GM23338 (cell line): Measurements from ENCODE around the gene CRISPLD2. TPM values are rescaled to one million over a fixed set of nuclear protein-coding genes. Genes with fewer than 3 reads are reported as not detected.

Experiments
- ATAC-seq: fragments of 200-7000 bp; cut with Tn5 transposase; 3 replicates; pipeline ENCODE4 v1.9.1; 2020
- DNase-seq: peaks from one replicate; pipeline ENCODE4 v3.0.0-alpha.2; 2015; ENCODE audit warnings: low spot score
- H2AFZ ChIP-seq: fragments of 200-600 bp; sonication (generic); 2 replicates; pipeline ENCODE4 v1.8.0; 2016; ENCODE audit warnings: antibody characterized with exemption, mild to moderate bottlenecking, moderate library complexity
- H3F3A ChIP-seq: fragments of 200-600 bp; sonication (generic); replicated peaks from 2 replicates; pipeline ENCODE4 v1.8.0; 2017; ENCODE audit warnings: antibody characterized with exemption, mixed run types, low read depth
- H3K27ac ChIP-seq: fragments of 200-600 bp; sonication (generic); 2 replicates; pipeline ENCODE4 v1.6.1; 2016; ENCODE audit warnings: low read depth
- H3K27me3 ChIP-seq: fragments of 200-600 bp; sonication (generic); 2 replicates; pipeline ENCODE4 v1.8.0; 2016; ENCODE audit warnings: mild to moderate bottlenecking, mixed run types, moderate library complexity; ENCODE audit not compliant: insufficient read depth
- H3K36me3 ChIP-seq: fragments of 200-600 bp; sonication (generic); 2 replicates; pipeline ENCODE4 v1.8.0; 2016; ENCODE audit warnings: mild to moderate bottlenecking; ENCODE audit not compliant: insufficient read depth
- H3K4me1 ChIP-seq: fragments of 200-600 bp; sonication (generic); 2 replicates; pipeline ENCODE4 v1.8.0; 2016; ENCODE audit warnings: mild to moderate bottlenecking, moderate library complexity; ENCODE audit not compliant: insufficient read depth
- H3K4me2 ChIP-seq: fragments of 200-600 bp; sonication (generic); 2 replicates; pipeline ENCODE4 v1.7.1; 2017; ENCODE audit warnings: mixed run types
- H3K4me3 ChIP-seq: fragments of 200-600 bp; sonication (generic); 2 replicates; pipeline ENCODE4 v1.6.1; 2016; ENCODE audit warnings: mixed run types
- H3K79me2 ChIP-seq: fragments of 200-600 bp; sonication (generic); replicated peaks from 2 replicates; pipeline ENCODE4 v1.8.0; 2017; ENCODE audit warnings: mild to moderate bottlenecking; ENCODE audit not compliant: insufficient read depth
- H3K9me2 ChIP-seq: fragments of 200-600 bp; sonication (generic); 2 replicates; pipeline ENCODE4 v1.8.0; 2017; ENCODE audit not compliant: insufficient read depth
- H4K20me1 ChIP-seq: fragments of 200-600 bp; sonication (generic); replicated peaks from 2 replicates; pipeline ENCODE4 v1.8.0; 2017; ENCODE audit warnings: mild to moderate bottlenecking; ENCODE audit not compliant: insufficient read depth
- H3K27ac Mint-ChIP-seq: 2 replicates; pipeline ENCODE4 v1.8.0; 2020; ENCODE audit warnings: inconsistent platforms, mild to moderate bottlenecking, moderate library complexity, mixed read lengths
- H3K27me3 Mint-ChIP-seq: 3 replicates; pipeline ENCODE4 v1.8.0; 2022; ENCODE audit warnings: low read depth, mild to moderate bottlenecking, moderate library complexity, mixed read lengths, inconsistent platforms; ENCODE audit not compliant: insufficient read depth, poor library complexity
- H3K36me3 Mint-ChIP-seq: 3 replicates; pipeline ENCODE4 v1.8.0; 2021; ENCODE audit warnings: low read depth, mild to moderate bottlenecking, inconsistent platforms, moderate library complexity, mixed read lengths
- H3K4me1 Mint-ChIP-seq: 3 replicates; pipeline ENCODE4 v1.8.0; 2020; ENCODE audit warnings: mild to moderate bottlenecking, inconsistent platforms, mixed read lengths
- H3K4me3 Mint-ChIP-seq: 3 replicates; pipeline ENCODE4 v1.8.0; 2021; ENCODE audit warnings: moderate library complexity, mild to moderate bottlenecking, inconsistent platforms, mixed read lengths
- H3K9me3 Mint-ChIP-seq: 3 replicates; pipeline ENCODE4 v1.8.0; 2020; ENCODE audit warnings: moderate library complexity, mild to moderate bottlenecking, inconsistent platforms, mixed read lengths
- CREB1 ChIP-seq: fragments of 250-450 bp; sonication (Bioruptor Pico); IDR thresholded peaks from 2 replicates; pipeline ENCODE4 v1.5.0; 2020; ENCODE audit warnings: low read depth, mild to moderate bottlenecking, moderate library complexity
- EZH2 ChIP-seq: fragments of 200-600 bp; sonication (generic); IDR thresholded peaks from one replicate; pipeline ENCODE4 v1.8.0; 2017; ENCODE audit warnings: antibody characterized with exemption, mild to moderate bottlenecking, low read depth; ENCODE audit not compliant: unreplicated experiment
- EZH2phosphoT487 ChIP-seq: fragments of 200-600 bp; sonication (generic); IDR thresholded peaks from one replicate; pipeline ENCODE4 v1.8.1; 2018; ENCODE audit warnings: antibody characterized with exemption; ENCODE audit not compliant: unreplicated experiment
- JUNB ChIP-seq: IDR thresholded peaks from one replicate; pipeline ENCODE4 v1.6.1; 2016; ENCODE audit warnings: antibody characterized with exemption; ENCODE audit not compliant: unreplicated experiment
- NANOG ChIP-seq: IDR thresholded peaks from 2 replicates; pipeline ENCODE4 v1.6.1; 2016; ENCODE audit warnings: antibody characterized with exemption, borderline replicate concordance
- POLR2AphosphoS5 ChIP-seq: IDR thresholded peaks from 2 replicates; pipeline ENCODE4 v1.6.1; 2016; ENCODE audit warnings: antibody characterized with exemption, low read depth
- STAT1 ChIP-seq: IDR thresholded peaks from one replicate; pipeline ENCODE4 v1.6.1; 2016; ENCODE audit warnings: antibody characterized with exemption; ENCODE audit not compliant: unreplicated experiment
- ZNF114 ChIP-seq: fragments of 250-450 bp; sonication (Bioruptor Pico); IDR thresholded peaks from 2 replicates; pipeline ENCODE4 v1.5.0; 2020; ENCODE audit warnings: mild to moderate bottlenecking, moderate library complexity
- ZNF331 ChIP-seq: fragments of 250-450 bp; sonication (Bioruptor Pico); IDR thresholded peaks from 2 replicates; pipeline ENCODE4 v1.5.0; 2020; ENCODE audit warnings: low read depth, mild to moderate bottlenecking, moderate library complexity
- polyA plus RNA-seq: library from polyadenylated mRNA; unstranded; fragments of >200 nt; fragmentation: Nextera tagmentation; extraction: Ambion mirVana; gene quantifications from 2 replicates; pipeline ENCODE4 v1.2.1, GENCODE V29; 2016
- total RNA-seq: library from RNA; depleted of rRNA; stranded (reverse); fragments of >200 nt; shearing (Covaris generic); gene quantifications from 2 replicates; pipeline ENCODE4 v1.2.3, GENCODE V29; 2014
- TF ChIP-seq, protein P1 (sequence below): IDR thresholded peaks from one replicate; pipeline ENCODE4 v1.6.1; 2018; ENCODE audit warnings: antibody characterized with exemption; ENCODE audit not compliant: unreplicated experiment
- TF ChIP-seq, protein P2 (sequence below): fragments of 250-450 bp; sonication (Bioruptor Pico); IDR thresholded peaks from 2 replicates; pipeline ENCODE4 v1.5.0; 2020; ENCODE audit warnings: mild to moderate bottlenecking, moderate library complexity
- TF ChIP-seq, protein P3 (sequence below), 2 experiments: fragments of 200-600 bp in 1 of 2; sonication (generic) in 1 of 2; conservative IDR thresholded peaks; 2 replicates each; pipeline versions ENCODE4 v1.5.1 to v1.6.1; 2016 to 2017; ENCODE audit warnings: antibody characterized with exemption in 2 of 2, low read depth in 2 of 2, mild to moderate bottlenecking in 2 of 2, moderate library complexity in 1 of 2
- TF ChIP-seq, protein P4 (sequence below): IDR thresholded peaks from 2 replicates; pipeline ENCODE4 v1.6.1; 2016; ENCODE audit warnings: antibody characterized with exemption

The CRISPLD2 gene
- total and polyA plus RNA-seq, 2 experiments from 2014 or later, result 2.6 to 8.3 TPM

DNA sequence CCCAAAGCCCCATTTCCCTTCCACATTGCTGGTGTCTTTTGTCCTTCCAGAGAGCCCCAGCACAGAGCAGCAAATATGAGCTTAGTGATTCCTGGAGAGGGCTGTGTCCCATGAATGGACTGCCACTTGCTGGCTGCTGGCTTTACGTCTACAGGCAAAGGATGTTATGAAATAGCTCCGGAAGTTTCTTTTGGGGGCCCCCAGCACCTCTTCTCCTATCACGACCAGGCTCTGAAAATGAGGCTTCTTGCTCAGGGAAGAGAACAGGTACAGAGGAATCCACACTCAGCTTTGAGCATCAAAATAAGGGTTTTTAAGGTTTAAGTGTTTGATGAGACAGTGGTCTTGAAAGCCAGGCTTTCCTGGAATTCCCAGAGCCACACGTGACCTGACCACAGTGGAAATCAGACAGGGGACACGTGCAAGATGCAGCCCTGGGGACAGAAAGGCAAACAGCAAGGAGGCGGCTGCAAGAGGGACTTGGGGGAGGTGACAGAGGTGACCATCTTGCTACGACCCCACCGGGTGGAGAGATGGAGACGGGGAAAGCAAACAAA, 133.5 kb downstream of the CRISPLD2 start:
- H3F3A ChIP-seq, result no peaks in the 10 kb centered on the region
- H3K27ac ChIP-seq, result no peak overlapping the region
- TF ChIP-seq JUNB (no peak), EZH2phosphoT487 (no peak), POLR2AphosphoS5 (no peak), CREB1 (CRISPR knock-in tag) (no peak), NANOG (no peak), ZNF331 (CRISPR knock-in tag) (no peak), EZH2 (no peak), ZNF114 (no peak), STAT1 (no peak)
- TF ChIP-seq, protein P1, sequence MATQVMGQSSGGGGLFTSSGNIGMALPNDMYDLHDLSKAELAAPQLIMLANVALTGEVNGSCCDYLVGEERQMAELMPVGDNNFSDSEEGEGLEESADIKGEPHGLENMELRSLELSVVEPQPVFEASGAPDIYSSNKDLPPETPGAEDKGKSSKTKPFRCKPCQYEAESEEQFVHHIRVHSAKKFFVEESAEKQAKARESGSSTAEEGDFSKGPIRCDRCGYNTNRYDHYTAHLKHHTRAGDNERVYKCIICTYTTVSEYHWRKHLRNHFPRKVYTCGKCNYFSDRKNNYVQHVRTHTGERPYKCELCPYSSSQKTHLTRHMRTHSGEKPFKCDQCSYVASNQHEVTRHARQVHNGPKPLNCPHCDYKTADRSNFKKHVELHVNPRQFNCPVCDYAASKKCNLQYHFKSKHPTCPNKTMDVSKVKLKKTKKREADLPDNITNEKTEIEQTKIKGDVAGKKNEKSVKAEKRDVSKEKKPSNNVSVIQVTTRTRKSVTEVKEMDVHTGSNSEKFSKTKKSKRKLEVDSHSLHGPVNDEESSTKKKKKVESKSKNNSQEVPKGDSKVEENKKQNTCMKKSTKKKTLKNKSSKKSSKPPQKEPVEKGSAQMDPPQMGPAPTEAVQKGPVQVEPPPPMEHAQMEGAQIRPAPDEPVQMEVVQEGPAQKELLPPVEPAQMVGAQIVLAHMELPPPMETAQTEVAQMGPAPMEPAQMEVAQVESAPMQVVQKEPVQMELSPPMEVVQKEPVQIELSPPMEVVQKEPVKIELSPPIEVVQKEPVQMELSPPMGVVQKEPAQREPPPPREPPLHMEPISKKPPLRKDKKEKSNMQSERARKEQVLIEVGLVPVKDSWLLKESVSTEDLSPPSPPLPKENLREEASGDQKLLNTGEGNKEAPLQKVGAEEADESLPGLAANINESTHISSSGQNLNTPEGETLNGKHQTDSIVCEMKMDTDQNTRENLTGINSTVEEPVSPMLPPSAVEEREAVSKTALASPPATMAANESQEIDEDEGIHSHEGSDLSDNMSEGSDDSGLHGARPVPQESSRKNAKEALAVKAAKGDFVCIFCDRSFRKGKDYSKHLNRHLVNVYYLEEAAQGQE, result no peak
- TF ChIP-seq, protein P2, sequence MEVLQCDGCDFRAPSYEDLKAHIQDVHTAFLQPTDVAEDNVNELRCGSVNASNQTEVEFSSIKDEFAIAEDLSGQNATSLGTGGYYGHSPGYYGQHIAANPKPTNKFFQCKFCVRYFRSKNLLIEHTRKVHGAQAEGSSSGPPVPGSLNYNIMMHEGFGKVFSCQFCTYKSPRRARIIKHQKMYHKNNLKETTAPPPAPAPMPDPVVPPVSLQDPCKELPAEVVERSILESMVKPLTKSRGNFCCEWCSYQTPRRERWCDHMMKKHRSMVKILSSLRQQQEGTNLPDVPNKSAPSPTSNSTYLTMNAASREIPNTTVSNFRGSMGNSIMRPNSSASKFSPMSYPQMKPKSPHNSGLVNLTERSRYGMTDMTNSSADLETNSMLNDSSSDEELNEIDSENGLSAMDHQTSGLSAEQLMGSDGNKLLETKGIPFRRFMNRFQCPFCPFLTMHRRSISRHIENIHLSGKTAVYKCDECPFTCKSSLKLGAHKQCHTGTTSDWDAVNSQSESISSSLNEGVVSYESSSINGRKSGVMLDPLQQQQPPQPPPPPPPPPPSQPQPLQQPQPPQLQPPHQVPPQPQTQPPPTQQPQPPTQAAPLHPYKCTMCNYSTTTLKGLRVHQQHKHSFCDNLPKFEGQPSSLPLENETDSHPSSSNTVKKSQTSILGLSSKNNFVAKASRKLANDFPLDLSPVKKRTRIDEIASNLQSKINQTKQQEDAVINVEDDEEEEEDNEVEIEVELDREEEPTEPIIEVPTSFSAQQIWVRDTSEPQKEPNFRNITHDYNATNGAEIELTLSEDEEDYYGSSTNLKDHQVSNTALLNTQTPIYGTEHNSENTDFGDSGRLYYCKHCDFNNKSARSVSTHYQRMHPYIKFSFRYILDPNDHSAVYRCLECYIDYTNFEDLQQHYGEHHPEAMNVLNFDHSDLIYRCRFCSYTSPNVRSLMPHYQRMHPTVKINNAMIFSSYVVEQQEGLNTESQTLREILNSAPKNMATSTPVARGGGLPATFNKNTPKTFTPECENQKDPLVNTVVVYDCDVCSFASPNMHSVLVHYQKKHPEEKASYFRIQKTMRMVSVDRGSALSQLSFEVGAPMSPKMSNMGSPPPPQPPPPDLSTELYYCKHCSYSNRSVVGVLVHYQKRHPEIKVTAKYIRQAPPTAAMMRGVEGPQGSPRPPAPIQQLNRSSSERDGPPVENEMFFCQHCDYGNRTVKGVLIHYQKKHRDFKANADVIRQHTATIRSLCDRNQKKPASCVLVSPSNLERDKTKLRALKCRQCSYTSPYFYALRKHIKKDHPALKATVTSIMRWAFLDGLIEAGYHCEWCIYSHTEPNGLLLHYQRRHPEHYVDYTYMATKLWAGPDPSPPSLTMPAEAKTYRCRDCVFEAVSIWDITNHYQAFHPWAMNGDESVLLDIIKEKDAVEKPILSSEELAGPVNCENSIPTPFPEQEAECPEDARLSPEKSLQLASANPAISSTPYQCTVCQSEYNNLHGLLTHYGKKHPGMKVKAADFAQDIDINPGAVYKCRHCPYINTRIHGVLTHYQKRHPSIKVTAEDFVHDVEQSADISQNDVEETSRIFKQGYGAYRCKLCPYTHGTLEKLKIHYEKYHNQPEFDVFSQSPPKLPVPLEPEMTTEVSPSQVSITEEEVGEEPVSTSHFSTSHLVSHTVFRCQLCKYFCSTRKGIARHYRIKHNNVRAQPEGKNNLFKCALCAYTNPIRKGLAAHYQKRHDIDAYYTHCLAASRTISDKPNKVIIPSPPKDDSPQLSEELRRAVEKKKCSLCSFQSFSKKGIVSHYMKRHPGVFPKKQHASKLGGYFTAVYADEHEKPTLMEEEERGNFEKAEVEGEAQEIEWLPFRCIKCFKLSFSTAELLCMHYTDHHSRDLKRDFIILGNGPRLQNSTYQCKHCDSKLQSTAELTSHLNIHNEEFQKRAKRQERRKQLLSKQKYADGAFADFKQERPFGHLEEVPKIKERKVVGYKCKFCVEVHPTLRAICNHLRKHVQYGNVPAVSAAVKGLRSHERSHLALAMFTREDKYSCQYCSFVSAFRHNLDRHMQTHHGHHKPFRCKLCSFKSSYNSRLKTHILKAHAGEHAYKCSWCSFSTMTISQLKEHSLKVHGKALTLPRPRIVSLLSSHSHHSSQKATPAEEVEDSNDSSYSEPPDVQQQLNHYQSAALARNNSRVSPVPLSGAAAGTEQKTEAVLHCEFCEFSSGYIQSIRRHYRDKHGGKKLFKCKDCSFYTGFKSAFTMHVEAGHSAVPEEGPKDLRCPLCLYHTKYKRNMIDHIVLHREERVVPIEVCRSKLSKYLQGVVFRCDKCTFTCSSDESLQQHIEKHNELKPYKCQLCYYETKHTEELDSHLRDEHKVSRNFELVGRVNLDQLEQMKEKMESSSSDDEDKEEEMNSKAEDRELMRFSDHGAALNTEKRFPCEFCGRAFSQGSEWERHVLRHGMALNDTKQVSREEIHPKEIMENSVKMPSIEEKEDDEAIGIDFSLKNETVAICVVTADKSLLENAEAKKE (CRISPR knock-in tag), result no peak
- TF ChIP-seq, protein P3, sequence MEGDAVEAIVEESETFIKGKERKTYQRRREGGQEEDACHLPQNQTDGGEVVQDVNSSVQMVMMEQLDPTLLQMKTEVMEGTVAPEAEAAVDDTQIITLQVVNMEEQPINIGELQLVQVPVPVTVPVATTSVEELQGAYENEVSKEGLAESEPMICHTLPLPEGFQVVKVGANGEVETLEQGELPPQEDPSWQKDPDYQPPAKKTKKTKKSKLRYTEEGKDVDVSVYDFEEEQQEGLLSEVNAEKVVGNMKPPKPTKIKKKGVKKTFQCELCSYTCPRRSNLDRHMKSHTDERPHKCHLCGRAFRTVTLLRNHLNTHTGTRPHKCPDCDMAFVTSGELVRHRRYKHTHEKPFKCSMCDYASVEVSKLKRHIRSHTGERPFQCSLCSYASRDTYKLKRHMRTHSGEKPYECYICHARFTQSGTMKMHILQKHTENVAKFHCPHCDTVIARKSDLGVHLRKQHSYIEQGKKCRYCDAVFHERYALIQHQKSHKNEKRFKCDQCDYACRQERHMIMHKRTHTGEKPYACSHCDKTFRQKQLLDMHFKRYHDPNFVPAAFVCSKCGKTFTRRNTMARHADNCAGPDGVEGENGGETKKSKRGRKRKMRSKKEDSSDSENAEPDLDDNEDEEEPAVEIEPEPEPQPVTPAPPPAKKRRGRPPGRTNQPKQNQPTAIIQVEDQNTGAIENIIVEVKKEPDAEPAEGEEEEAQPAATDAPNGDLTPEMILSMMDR (conservative IDR thresholded peaks at IDR 0.05; ENCODE audit: low read depth in 2 of 2), result no peak
- TF ChIP-seq, protein P4, sequence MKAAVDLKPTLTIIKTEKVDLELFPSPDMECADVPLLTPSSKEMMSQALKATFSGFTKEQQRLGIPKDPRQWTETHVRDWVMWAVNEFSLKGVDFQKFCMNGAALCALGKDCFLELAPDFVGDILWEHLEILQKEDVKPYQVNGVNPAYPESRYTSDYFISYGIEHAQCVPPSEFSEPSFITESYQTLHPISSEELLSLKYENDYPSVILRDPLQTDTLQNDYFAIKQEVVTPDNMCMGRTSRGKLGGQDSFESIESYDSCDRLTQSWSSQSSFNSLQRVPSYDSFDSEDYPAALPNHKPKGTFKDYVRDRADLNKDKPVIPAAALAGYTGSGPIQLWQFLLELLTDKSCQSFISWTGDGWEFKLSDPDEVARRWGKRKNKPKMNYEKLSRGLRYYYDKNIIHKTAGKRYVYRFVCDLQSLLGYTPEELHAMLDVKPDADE, result no peak
- no peak overlapping the region for H3K4me2 ChIP-seq
- H3K79me2 ChIP-seq, result no peaks in the 10 kb centered on the region
- no peaks in the 10 kb centered on the region for H3K36me3 ChIP-seq
- H3K4me3 ChIP-seq, result no peak overlapping the region
- ATAC-seq, result no peak
- Mint-ChIP-seq H3K36me3 (no peaks in the 10 kb centered on the region), H3K27me3 (peaks cover 7% of the 10 kb centered on the region), H3K4me1 (no peaks in the 10 kb centered on the region), H3K9me3 (no peaks in the 10 kb centered on the region), H3K27ac (no peak overlapping the region; the same call in 1 of the 2 replicates), H3K4me3 (no peak overlapping the region)
- H3K4me1 ChIP-seq, result no peaks in the 10 kb centered on the region
- H3K27me3 ChIP-seq, result no peaks in the 10 kb centered on the region
- no peaks in the 10 kb centered on the region for H4K20me1 ChIP-seq
- H2AFZ ChIP-seq, result no peak overlapping the region
- DNase-seq, result no peak
- no peaks in the 10 kb centered on the region for H3K9me2 ChIP-seq
